GM18498 (cell line): ENCODE measurements around the gene POTEI.
"Not testable (repeated sequence)": the region's sequence is repeated elsewhere in the genome, so short reads cannot be mapped to it uniquely, and the experiment has no call there.

Experiments
- ATAC-seq: cut with Tn5 transposase; IDR thresholded peaks from one replicate; pipeline ENCODE4 v1.9.1; 2021; ENCODE audit warnings: mild to moderate bottlenecking, moderate library complexity; ENCODE audit not compliant: unreplicated experiment

POTEI gene

DNA sequence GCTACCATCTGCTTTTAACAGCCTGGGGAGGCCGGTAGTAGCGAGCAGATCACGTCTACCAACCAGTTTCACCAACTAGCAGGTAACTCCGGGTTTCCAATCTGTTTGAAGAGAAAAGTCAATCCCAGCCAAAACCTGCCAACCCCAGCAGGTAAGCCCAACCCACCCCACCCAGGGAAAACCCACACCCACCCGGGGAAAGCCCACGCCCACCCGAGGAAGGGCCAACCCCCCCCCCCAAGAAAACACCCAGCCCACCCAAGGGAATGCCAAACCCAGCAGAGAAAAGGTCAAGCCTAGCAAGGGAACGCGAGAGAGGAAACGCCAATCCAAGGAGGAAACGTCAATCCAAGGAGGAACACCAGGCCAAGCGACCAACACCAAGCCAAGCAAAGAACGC is at the start of gene POTEI:
Gene POTEI, minus strand, starts transcription at position 101 of the 400 bp plus-strand sequence. Its CDS starts 93 bp downstream, at position 8.
- not testable (repeated sequence) for ATAC-seq

DNA sequence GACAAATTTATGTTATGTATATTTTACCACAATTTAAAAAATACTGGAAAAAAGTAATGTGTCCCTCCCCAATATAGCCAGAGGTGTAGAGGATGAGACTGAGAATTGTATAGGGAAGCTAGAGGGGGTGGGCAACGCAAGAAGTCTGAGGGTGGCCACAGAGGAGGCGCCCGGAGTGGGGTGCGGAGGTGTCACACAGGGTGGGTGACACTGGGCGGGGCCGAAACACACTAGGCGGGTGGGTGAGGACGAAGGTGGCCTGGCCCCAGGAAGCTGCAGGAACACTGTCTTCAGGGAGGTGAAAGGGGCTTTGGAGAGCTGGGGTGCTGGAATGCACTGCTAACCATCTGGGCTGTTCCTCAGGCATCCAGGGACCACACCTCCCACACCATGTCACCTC is 47.3 kb upstream of the POTEI start:
- not testable (repeated sequence) for ATAC-seq

DNA sequence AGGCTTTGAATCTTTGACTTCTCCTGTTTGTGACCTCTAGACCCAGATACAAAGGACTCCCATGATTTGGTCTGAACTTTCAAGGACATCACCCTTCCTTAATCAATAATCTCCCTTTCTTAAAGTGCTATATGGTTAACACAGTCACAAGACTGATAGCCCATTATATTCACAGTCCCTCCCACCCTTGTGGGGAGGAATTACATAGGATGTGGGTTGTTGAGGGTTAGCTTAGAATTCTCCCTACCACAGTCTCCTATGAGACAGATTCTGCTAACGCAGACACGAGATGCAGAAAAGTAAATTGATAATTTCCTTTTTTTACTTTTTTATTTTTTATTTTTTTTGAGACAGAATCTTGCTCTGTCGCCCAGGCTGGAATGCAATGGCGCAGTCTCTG is 45.0 kb upstream of the POTEI start:
- not testable (repeated sequence) for ATAC-seq

DNA sequence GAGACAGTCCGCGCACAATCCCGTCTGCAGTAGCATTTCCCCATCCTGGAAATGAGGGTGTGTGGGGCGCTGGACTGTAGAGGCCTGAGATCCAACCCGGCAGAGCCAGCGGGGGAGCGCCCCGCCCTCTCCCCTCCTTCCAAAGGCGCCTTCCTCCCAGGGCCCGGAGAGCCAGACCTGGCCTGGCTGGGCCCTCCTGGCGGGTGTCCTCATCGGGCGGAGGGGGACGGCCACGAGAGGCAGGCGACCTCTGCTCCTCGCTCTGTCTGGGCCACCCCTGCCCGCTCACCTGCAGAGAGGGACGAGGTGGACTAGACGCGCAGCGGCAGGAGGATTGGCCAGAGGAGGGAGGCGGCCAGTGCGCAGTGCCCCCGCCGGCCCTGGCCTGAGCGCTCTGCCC is 40.3 kb upstream of the POTEI start:
- ATAC-seq = not testable (repeated sequence)

DNA sequence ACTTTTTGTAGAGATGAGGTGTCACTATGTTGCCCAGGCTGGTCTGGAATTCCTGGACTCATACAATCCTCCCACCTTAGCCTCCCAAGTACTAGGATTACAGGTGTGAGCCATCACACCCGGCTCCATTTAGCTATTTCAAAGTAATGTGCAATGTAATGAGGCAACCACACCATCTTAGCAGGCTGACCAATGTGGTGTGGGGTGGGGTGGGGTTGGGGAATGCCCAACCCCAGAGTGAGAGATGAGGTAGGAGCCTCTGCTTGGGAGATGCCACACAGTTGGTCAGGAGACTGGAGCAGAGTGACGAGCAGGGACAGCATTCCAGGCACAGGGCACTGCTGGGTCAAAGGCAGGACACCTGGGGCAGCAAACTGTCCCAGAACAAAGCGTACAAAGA is 39.3 kb upstream of the POTEI start:
- ATAC-seq = not testable (repeated sequence)

DNA sequence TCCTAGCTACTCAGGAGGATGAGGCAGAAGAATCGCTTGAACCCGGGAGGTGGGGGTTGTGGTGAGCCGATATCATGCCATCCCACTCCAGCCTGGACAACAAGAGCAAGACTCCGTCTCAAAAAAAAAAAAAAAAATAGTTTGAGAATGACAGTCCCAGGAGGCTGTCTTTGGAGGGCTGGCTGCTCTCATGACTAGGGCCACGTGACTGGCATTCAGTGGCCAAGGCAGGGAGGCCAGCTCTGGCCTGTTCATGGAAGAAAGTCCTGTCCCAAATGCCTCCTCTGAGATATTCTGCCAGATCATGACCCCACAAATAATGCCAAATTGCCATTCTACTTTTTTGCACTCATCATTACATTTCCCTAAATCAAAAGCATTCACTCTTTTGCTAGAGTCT is 35.9 kb upstream of the POTEI start:
- not testable (repeated sequence) for ATAC-seq

DNA sequence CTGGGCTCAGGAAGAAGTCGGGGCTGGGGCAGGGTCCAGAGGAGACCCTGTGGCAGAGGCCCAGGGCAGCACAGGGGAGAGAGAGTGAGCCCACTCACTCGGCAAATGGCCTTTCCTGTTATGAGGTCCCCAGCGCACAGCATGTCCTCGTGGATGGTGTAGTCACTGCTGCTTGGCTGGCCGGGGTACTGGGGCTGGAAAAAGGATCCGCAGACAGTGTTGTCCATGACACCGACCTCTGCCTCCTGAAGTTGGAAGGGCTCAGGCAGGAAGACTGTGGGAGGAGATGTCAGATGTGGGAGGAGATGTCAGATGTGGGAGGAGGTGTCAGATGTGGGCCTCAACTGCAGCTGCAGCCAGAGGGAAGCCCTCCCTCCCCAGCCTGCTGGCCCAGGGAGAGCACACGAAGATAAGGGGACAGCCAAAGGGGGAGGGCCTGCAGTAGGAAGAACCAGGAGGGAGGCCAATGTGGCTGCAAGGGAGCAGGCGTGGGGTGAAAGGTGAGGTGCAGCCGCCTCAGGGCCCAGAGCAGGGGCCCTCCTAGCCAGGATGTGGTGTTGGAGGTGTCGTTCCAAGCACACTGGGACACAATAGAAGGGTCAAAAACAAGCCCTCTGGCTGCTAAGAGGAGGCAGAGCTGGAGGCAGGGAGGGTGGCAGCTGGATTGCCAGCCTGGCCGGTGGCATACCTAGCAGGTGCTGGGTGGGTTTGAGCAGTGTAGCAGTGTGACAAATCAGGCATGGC is 34.8 kb upstream of the POTEI start:
- not testable (repeated sequence) for ATAC-seq

DNA sequence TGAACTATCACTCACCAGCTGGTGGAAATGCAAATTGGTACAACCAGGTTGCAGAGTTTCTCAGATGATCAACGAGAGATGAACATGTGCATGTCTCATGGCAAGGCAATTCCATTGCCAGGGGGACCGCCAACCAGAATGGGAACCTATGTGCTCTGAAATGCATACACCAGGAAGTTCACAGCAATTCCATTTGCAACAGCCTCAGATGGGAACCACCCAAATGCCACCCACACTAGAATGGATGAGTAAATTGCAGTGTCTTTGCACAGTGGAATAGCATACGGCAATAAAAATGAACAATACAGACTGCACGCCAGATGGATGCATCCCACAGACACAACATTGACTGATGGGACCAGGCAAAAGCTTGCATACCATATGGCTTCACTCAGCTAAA is 33.7 kb upstream of the POTEI start:
- not testable (repeated sequence) for ATAC-seq

DNA sequence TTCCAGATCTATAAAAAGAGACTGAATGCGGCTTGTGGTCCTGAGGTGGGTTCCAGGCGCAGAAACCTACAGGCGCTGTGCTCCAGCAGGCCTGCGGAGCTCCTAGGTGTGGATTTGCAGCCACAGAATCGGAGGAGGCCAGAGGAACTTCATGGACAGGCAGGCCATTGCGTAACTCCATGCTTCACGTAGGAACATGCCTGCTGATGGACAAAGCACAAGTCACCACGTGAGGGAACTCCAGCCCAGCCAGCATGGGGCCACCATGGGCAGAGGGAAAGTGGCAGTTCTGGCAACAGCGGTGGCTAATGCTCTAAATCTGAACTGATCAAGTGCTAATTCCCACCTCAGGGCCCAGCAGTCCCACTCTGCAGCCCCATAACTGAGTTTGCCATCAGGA is 29.1 kb upstream of the POTEI start:
- not testable (repeated sequence) for ATAC-seq

DNA sequence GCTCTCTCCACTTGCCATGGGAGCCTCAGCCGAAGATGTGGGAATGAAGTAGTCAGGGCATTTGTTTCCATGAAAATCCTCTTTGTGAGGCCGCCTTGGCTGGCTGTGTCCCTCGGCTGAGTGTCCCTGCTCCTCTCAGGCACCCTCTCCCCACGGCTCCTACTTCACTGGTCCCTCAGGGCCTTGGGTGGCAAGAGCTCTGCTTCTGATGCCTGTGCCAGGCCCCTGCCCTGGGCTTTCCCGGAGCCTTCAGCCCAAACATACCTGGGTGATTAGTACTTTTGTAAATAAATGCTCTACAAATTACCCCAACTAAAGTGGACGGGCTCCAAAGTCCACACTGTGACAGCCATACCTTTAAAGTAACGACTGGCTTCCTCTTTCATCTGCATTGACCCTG is 27.5 kb upstream of the POTEI start:
- not testable (repeated sequence) for ATAC-seq

DNA sequence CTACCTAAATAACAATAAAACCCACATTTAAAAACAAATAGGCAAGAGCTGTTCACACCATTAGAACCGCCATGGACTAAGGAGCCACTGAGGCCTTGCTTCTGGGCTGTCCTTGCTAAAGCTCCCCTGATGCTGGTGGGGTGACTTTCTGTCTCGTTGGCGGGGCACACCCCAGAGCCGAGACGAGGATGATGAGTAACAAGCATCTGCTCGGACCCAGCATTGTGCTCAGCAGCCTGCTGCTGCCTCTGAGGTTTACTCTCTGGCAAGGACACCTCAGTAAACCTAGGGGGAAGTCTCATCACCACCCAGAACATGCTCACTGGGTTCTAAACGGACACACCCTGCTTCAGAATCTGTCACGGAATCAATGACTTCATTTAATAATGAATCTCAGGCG is 22.5 kb upstream of the POTEI start:
- peak; percentile 21 for ATAC-seq

DNA sequence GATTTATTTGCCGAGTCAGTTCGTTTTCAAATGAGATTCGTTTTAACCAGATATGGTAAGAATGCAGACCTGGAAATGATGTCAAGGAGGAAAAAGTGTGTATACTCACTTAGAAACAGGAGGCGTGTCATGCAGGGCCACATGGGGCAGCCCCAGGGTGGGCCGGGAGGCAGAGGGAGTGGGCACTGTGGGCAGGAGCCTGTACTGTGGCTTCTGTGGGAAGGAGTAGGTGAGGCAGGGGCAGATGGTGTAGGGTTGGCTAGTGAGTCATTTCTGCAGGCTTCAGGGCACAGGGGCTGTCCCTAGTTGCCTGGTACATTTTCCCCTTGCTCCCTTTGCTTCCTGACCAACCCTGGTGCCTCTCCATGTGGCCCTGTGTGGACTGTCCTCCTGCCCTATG is 22.1 kb upstream of the POTEI start:
- ATAC-seq = peak; percentile 73

DNA sequence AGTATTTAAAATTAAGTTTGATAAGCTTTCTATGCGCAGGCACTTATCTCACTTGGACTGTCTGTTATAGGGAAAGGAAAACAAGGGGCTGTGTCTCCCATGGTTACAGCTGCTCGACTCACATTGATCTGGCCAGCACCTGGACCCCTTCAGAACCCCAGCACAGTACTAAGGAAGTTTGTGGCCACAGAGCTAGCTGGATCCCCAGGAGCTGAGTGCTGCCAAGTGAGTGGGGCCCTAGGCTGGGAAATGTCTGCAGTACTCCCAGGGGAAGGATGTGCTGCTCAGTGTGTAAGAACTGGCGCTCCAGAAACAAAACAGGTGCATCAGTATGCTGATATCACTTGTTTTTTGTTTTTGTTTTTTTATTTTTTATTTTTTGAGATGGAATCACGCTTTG is 21.1 kb upstream of the POTEI start:
- ATAC-seq = not testable (repeated sequence)

DNA sequence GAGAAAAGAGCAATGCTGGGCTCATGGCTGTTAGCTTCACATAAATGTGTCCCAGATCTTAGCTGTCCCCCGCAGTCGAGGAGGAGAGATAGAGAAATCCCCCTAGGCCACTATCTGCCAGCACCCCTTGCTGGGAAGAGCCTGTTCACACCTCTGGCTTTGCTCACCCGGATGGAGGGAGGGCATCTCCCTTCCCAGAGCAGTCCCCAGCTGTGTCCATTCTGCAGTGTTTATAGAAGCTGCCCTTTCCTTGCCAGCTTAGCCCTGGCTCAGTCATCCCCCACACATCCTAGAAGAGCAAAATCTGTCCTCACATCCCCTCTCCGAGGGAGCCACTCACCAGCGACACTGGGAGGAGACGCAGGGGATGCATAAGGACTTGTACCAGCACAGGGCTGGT is 20.4 kb upstream of the POTEI start:
- ATAC-seq = not testable (repeated sequence)

DNA sequence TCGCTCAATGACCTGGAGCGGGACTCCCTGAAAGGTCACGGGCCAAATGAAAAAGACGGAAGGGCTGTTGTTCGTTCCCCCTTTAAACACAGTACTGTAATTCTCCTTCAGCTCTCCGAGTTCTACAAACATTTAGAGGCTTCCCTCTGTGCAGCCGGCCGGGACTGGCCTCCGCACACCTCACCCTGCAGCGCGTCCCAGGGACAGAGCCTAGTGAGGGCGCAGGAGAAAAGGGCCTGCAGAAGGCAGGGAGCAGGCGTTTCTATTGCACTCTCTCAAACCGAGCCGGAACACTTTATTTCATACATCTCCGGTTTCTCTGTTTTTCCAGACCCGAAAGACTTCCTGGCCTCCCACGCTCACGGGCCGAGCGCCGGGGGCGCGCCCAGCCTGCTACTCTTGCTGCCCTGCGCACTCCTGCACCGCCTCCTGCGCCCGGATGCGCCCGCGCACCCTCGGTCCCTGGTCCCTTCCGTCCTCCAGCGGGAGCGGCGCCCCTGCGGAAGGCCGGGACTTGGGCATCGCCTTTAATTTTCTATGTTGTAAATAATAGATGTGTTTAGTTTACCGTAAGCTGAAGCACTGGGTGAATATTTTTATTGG is 18.3 kb upstream of the POTEI start:
- not testable (repeated sequence) for ATAC-seq

DNA sequence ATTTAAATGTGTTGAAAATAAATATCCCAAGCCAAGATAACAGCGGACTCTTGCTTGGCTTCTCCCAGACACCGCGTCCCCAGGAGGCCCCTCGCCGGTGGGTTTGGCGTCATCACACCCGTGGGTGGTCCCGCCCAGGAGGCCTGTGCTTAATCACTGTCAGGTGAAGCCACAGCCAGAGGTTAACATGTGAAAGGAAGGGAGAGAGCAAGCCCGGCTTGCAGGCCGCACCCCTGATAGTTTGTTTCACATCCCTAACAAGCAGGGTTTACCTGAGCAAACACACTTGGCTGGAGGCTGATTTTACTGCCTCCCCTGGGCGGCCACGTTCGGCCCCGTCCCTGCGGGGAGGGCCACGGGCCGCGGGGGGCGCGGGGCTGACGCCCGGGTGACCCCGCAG is 13.3 kb upstream of the POTEI start:
- not testable (repeated sequence) for ATAC-seq

DNA sequence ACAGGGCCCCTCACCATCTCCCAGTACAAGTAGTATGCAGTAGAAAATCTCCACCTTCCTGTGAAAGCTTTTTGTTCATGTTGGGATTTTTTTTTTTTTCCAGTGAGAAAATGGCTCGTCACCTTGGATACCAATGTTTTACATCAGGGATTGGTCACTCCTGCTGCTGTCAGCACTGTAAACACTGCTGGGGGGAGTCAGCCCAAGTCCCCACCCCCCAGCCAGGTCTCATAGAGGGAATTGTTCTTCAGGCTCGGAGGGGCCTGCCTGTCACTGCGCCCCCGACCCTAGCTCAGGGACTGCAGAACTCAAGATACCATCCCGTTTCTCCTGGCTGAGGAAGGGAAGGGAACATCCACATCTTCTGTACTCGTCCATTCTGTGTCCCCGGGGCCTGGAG is 11.9 kb upstream of the POTEI start, which contains the start of gene CFC1B:
Gene CFC1B, plus strand, starts transcription at position 231 of the 400 bp plus-strand sequence. CDS start 263 bp downstream, outside the sequence.
- not testable (repeated sequence) for ATAC-seq

DNA sequence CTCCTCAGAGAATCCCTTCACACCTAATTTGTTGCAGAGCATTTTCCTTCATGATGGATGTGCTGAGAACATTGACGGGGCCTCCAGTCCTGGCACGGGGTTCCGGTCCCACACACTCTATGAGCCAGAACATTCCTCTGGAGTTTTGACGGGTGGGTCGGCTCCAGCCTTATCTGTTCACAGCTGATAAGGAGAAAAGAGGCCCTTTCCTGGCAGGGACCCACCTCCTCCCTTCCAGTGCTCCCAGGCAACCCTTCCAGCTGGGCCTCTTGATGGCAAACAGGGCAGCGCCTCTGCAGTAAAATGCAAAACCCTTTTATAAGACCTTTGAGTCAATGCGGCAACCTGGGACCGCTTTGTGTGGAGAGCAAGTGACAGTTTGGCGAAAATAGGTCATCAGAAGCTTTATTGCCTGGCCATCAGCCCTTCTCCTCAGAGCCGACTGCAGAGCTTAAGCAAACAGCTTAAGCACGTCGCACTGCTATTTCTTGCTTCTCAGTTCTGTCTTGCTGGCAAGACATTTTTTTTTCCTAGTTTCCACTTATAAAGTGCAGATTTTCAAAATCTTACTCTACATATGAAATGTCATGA is 9.5 kb upstream of the POTEI start:
- ATAC-seq = not testable (repeated sequence)

DNA sequence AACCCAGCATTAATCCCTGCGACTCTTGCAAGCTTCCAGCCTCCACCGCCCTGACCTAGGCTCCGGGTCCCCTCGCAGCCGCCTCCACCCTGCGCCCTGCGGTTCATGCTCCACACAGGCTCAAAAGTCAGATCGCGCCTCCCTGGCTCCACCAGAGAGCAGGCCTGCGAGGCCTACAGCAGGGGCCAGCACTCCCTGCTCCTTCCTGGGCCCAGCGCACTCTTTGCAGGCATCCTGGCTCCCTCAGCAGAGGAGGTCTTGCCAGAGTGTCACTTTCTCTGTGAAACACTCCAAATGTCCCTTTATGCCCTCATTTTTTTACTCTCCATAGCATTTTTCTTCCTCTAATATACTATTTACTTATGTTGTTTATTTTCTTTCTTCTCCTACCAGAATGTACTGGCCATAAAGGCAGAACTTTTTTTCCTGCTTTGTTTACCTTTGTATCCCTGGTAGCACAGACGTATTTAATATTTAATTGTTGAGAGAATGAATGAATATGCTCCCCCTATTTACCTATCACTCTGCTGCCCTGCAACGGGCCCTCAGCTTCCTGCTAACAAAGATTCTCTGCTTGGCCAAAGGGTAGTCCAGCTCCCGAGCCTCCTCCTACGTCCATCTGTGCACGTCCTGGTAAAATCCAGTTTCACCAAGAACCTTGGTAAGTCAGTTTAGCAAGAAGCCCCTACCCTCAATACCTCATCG is 2.8 kb upstream of the POTEI start:
- not testable (repeated sequence) for ATAC-seq

DNA sequence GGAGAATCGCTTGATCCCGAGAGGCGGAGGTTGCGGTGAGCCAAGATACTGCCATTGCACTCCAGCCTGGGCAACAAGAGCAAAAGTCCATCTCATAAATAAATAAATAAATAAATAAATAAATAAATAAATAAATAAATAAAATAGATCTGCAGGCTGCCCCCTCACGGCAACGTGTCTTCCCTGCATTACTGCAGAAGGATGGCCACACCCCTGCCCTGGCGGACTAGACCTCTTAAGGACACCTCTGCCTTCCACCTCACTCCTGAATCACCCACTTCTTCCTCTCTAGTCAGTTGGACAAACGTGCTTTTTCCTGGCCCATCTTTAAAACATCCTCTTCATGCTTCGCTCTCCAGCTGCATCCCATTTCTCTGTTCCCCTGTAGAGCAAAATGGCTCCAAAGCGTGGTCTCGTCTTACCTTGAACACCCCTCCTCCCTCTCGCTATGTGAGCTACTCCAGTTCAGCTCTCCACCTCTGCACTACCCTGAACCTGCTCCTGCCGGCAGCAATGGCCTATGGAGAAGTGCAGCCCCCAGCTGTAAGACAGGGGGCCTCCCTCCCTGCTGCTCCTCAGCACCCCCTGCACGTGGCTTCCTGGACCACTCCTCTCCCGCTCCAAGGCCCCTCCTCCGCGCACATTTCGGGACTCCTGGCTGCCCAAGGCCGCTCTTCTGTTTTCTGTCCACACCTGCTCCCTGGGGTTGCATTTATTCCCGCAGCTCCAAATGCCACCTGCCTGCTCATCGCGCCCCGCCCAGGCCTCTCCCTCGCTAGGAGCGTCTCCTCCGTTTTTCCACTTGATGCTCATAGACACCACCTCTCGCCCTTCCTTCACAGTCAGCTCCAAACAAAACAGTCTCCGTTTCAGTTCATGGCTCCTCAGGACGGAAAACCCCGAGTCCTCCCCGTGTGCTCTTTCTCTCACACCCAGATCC is 1.9 kb upstream of the POTEI start:
- not testable (repeated sequence) for ATAC-seq
